Measurements from ENCODE around the gene YES1. TPM values are rescaled to one million over a fixed set of nuclear protein-coding genes. Genes with fewer than 3 reads are reported as not detected.

YES1 gene
- total and polyA plus RNA-seq, 4 donors = 12.5 to 57.6 (median 21.9) TPM

DNA sequence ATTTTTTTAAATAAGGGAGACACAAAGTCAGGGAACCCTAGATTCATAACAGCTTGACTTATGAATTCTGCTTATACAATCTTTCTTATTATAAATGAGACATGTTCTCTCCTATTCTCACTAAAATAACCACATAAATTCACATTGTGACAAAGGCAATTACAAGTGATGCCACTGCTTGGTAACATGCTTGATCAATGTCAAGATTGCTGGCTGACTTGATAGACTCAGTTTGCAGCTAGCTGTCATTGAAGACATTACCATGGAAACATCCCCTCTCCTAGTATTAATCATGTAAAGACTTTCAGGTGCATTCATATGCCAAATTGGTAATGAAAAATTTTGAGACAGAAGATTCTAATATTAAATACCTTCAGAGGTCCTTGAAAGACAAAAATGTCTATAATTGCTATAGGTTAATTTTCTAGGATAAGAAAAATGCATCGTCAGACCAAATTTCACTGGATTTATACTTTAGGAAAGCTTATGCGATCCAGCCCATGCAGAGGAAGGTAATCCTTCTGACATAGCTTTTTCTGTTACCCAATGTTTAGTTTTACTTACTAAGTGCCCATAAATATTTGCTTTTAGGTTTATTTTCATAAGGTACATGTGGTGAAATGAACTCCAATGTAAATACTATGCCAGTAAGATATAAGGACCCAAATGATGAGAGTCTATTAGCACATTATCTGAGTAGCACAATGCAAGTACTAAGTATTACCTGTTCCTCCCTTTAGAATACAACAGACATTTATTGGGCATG, 67.0 kb downstream of the YES1 start:
- Histone ChIP-seq H3K27me3 (ENCODE audit: control insufficient read depth in 4 of 4, insufficient read depth in 4 of 4, low read length in 3 of 4) (no peaks in the 10 kb centered on the region), H3K27ac (ENCODE audit: low read depth in 1 of 2, low read length in 2 of 2) (no peak overlapping the region), H3K4me1 (ENCODE audit: control insufficient read depth in 4 of 4, insufficient read depth in 4 of 4, low read length in 3 of 4) (no peaks in the 10 kb centered on the region), H3K36me3 (ENCODE audit: control insufficient read depth in 4 of 4, insufficient read depth in 3 of 4, low read depth in 1 of 4, low read length in 3 of 4) (peaks cover 2 to 11% (median 7%) of the 10 kb centered on the region in 4 donors), H3K9me3 (ENCODE audit: control insufficient read depth in 4 of 4, low read length in 3 of 4) (no peaks in the 10 kb centered on the region), H3K4me3 (ENCODE audit: low read depth in 1 of 3, low read length in 3 of 3) (no peak overlapping the region), H3K9ac (ENCODE audit: low read depth in 1 of 2, low read length in 2 of 2) (no peak overlapping the region)
- no peak for DNase-seq (ENCODE audit: low spot score)
- TF ChIP-seq HNF4A (conservative IDR thresholded peaks at IDR 0.05) = peak in 1 of 2 donors; percentile 16
- no peak for TF ChIP-seq TAF1 (conservative IDR thresholded peaks at IDR 0.05)
- TF ChIP-seq NR2F2 (IDR thresholded peaks at IDR 0.05) = no peak
- TF ChIP-seq RXRA (IDR thresholded peaks at IDR 0.05) = peak in 1 of 2 donors; percentile 36
- 62% methylated on average over 2 of the region's 2 CpGs for WGBS

DNA sequence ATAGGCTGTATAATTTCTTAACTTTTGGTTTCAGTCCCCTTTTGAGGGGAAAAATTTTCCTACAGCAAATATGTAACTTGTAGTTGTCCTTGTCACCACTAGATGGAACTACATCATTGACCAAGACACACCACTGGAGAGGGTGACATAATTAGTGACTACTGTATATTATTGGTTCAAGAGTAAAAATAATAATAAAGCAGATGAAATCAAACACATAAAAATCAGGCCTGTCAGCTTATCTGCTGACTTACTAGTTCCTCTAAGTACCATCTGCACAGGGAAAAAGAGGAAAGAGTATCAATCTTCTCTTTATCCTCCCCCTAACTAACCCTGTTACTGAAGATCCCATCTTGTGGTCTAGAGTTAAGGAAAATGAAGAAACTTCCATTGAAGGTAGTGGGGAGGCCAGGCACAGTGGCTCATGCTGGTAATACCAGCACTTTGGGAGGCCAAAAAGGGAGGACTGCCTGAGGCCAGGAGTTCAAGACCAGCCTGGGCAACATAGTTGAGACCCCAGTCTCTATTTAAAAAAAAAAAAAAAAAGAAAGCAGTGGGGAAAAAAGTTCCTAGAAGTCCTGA, 70.0 kb downstream of the YES1 start:
- Histone ChIP-seq H3K4me1 (ENCODE audit: control insufficient read depth in 4 of 4, insufficient read depth in 4 of 4, low read length in 3 of 4) (no peaks in the 10 kb centered on the region), H3K9me3 (ENCODE audit: control insufficient read depth in 4 of 4, low read length in 3 of 4) (no peaks in the 10 kb centered on the region), H3K4me3 (ENCODE audit: low read depth in 1 of 3, low read length in 3 of 3) (no peak overlapping the region), H3K9ac (ENCODE audit: low read depth in 1 of 2, low read length in 2 of 2) (no peak overlapping the region), H3K27me3 (ENCODE audit: control insufficient read depth in 4 of 4, insufficient read depth in 4 of 4, low read length in 3 of 4) (no peaks in the 10 kb centered on the region), H3K36me3 (ENCODE audit: control insufficient read depth in 4 of 4, insufficient read depth in 3 of 4, low read depth in 1 of 4, low read length in 3 of 4) (peaks cover 0 to 11% (median 9%) of the 10 kb centered on the region in 4 donors), H3K27ac (ENCODE audit: low read depth in 1 of 2, low read length in 2 of 2) (no peak overlapping the region)
- no peak for DNase-seq (ENCODE audit: low spot score)
- TF ChIP-seq, protein P1, sequence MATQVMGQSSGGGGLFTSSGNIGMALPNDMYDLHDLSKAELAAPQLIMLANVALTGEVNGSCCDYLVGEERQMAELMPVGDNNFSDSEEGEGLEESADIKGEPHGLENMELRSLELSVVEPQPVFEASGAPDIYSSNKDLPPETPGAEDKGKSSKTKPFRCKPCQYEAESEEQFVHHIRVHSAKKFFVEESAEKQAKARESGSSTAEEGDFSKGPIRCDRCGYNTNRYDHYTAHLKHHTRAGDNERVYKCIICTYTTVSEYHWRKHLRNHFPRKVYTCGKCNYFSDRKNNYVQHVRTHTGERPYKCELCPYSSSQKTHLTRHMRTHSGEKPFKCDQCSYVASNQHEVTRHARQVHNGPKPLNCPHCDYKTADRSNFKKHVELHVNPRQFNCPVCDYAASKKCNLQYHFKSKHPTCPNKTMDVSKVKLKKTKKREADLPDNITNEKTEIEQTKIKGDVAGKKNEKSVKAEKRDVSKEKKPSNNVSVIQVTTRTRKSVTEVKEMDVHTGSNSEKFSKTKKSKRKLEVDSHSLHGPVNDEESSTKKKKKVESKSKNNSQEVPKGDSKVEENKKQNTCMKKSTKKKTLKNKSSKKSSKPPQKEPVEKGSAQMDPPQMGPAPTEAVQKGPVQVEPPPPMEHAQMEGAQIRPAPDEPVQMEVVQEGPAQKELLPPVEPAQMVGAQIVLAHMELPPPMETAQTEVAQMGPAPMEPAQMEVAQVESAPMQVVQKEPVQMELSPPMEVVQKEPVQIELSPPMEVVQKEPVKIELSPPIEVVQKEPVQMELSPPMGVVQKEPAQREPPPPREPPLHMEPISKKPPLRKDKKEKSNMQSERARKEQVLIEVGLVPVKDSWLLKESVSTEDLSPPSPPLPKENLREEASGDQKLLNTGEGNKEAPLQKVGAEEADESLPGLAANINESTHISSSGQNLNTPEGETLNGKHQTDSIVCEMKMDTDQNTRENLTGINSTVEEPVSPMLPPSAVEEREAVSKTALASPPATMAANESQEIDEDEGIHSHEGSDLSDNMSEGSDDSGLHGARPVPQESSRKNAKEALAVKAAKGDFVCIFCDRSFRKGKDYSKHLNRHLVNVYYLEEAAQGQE (IDR thresholded peaks at IDR 0.05) = no peak
- TF ChIP-seq CTCF (IDR thresholded peaks at IDR 0.05; ENCODE audit: low read depth, low read length, missing input control) (peak; percentile 79), GABPA (IDR thresholded peaks at IDR 0.05 in 1 of 2, conservative IDR thresholded peaks at IDR 0.05 in 1 of 2) (no peak), RAD21 (IDR thresholded peaks at IDR 0.05) (peak; percentile 94), JUND (IDR thresholded peaks at IDR 0.05) (no peak), YY1 (IDR thresholded peaks at IDR 0.05) (no peak)

GRCh38 chr18:732371-732770, 79.7 kb downstream of the YES1 start:
- Histone ChIP-seq H3K4me1 (ENCODE audit: control insufficient read depth in 4 of 4, insufficient read depth in 4 of 4, low read length in 3 of 4) (no peaks in the 10 kb centered on the region), H3K27me3 (ENCODE audit: control insufficient read depth in 4 of 4, insufficient read depth in 4 of 4, low read length in 3 of 4) (no peaks in the 10 kb centered on the region), H3K36me3 (ENCODE audit: control insufficient read depth in 4 of 4, insufficient read depth in 3 of 4, low read depth in 1 of 4, low read length in 3 of 4) (peaks cover 0 to 28% (median 14%) of the 10 kb centered on the region in 4 donors), H3K4me3 (ENCODE audit: low read depth in 1 of 3, low read length in 3 of 3) (no peak overlapping the region), H3K9ac (ENCODE audit: low read depth in 1 of 2, low read length in 2 of 2) (no peak overlapping the region), H3K27ac (ENCODE audit: low read depth in 1 of 2, low read length in 2 of 2) (no peak overlapping the region), H3K9me3 (ENCODE audit: control insufficient read depth in 4 of 4, low read length in 3 of 4) (no peaks in the 10 kb centered on the region)
- no peak for DNase-seq (ENCODE audit: low spot score)
- WGBS = 97% methylated on average over 3 of the region's 3 CpGs
- TF ChIP-seq HNF4A (conservative IDR thresholded peaks at IDR 0.05) (no peak), ATF3 (IDR thresholded peaks at IDR 0.05) (no peak), JUND (IDR thresholded peaks at IDR 0.05) (no peak), SP1 (IDR thresholded peaks at IDR 0.05) (no peak), YY1 (IDR thresholded peaks at IDR 0.05) (no peak), RAD21 (IDR thresholded peaks at IDR 0.05) (no peak), EGR1 (IDR thresholded peaks at IDR 0.05; ENCODE audit: low read depth in 2 of 2) (no peak), NR2F2 (IDR thresholded peaks at IDR 0.05) (no peak), RXRA (IDR thresholded peaks at IDR 0.05) (no peak), GABPA (IDR thresholded peaks at IDR 0.05 in 1 of 2, conservative IDR thresholded peaks at IDR 0.05 in 1 of 2) (no peak), MAX (IDR thresholded peaks at IDR 0.05) (no peak), FOXA2 (IDR thresholded peaks at IDR 0.05) (no peak)
- TF ChIP-seq, protein P2, sequence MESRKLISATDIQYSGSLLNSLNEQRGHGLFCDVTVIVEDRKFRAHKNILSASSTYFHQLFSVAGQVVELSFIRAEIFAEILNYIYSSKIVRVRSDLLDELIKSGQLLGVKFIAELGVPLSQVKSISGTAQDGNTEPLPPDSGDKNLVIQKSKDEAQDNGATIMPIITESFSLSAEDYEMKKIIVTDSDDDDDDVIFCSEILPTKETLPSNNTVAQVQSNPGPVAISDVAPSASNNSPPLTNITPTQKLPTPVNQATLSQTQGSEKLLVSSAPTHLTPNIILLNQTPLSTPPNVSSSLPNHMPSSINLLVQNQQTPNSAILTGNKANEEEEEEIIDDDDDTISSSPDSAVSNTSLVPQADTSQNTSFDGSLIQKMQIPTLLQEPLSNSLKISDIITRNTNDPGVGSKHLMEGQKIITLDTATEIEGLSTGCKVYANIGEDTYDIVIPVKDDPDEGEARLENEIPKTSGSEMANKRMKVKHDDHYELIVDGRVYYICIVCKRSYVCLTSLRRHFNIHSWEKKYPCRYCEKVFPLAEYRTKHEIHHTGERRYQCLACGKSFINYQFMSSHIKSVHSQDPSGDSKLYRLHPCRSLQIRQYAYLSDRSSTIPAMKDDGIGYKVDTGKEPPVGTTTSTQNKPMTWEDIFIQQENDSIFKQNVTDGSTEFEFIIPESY (IDR thresholded peaks at IDR 0.05) = no peak

Measured in liver (tissue), 9 donors.